GM12891 (cell line): ENCODE data around the gene STK32B.

Experiments
- DNase-seq: peaks from one replicate; pipeline ENCODE4 v3.0.0; 2011; ENCODE audit warnings: low spot score; ENCODE audit not compliant: insufficient read length
- FAIRE-seq: peaks from 2 replicates; lab custom pipeline; 2011; peaks lifted over from hg19 to GRCh38; lab: Jason Lieb, UNC
- PAX5 ChIP-seq: IDR thresholded peaks from 2 replicates; pipeline ENCODE4 v1.6.1; 2011; ENCODE audit warnings: low read length, moderate library complexity, mild to moderate bottlenecking; ENCODE audit not compliant: insufficient read depth, severe bottlenecking
- POLR2A ChIP-seq: IDR thresholded peaks from 2 replicates; pipeline ENCODE4 v1.6.1; 2011; ENCODE audit warnings: low read depth, low read length, control low read depth
- POLR2AphosphoS5 ChIP-seq: IDR thresholded peaks from 2 replicates; pipeline ENCODE4 v1.6.1; 2011; ENCODE audit warnings: low read depth, low read length, control low read depth
- POU2F2 ChIP-seq: IDR thresholded peaks from 2 replicates; pipeline ENCODE4 v1.6.1; 2011; ENCODE audit warnings: low read depth, mild to moderate bottlenecking, control low read depth, low read length, moderate library complexity
- SPI1 ChIP-seq: IDR thresholded peaks from 2 replicates; pipeline ENCODE4 v1.6.1; 2011; ENCODE audit warnings: low read depth, low read length, control low read depth
- TAF1 ChIP-seq: IDR thresholded peaks from 2 replicates; pipeline ENCODE4 v1.6.1; 2011; ENCODE audit warnings: low read depth, low read length, control low read depth

STK32B gene

GRCh38 chr4:5452156-5452555, 400.9 kb downstream of the STK32B start:
- no peak for DNase-seq
- TF ChIP-seq POLR2AphosphoS5 = no peak
- TF ChIP-seq SPI1 = no peak
- TF ChIP-seq POLR2A = no peak
- no peak for TF ChIP-seq TAF1
- TF ChIP-seq POU2F2 = no peak
- no peak for TF ChIP-seq PAX5
- FAIRE-seq = no peak

DNA sequence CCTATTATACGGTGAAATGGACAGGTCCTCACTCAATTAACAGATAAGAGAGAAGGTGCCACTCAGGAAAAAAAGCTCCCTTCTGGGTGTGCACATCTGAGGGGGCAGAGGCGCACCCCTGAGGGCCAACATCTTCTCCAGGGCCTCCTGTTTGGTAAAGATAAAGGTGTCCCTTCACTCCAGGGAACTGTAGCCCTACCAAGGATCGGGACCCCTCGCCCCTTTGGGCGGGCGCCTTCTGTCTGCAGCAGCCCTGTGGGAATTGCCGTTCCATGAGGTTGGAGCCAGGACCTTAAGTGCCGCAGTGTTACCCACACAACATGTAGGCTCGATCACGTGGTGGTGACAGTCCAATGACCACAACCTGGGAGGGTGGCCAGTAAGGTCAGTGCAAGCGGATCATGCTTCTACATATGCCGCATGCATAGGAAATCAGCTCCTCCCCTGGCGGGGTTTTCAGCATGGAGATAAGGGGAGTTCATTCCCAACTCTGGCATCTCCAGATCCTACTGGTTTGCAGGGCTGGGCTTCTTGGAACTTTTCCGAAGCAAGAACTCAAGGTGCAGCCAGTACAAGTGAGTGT, 403.8 kb downstream of the STK32B start:
- FAIRE-seq = no peak

DNA sequence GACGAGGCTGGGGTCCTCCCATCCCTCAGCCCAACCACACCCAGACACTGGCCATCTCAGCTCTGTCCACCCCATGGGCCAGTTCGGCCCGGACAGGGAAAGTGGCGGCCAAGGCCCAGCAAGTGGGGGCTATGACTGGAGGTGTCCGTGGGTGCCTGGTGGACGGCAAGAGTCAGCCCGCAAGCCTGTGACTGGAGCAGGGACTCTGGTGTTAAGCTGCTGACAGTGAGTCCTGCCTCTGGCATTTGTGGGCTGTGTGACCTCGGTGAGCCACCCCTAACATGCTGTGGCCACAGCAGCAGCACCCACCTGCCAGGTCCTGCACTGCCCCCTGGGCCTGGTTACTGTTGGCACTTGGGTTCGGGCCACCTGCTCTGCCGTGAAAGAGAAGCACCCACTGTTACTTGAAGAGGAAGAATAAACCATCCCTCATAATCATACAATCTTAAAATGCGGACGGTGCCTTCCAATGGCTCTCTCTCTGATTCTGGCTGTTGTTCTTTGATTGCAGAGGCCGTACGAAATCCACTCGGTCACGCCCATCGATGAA, 405.1 kb downstream of the STK32B start:
- no peak for FAIRE-seq
- TF ChIP-seq PAX5 (no peak), SPI1 (no peak), POLR2A (no peak), TAF1 (no peak), POLR2AphosphoS5 (no peak), POU2F2 (no peak)

More for the DNA sequence above, 403.8 kb downstream of the STK32B start:
- no peak for TF ChIP-seq POLR2A
- TF ChIP-seq POU2F2 = no peak
- TF ChIP-seq POLR2AphosphoS5 = no peak
- no peak for DNase-seq

DNA sequence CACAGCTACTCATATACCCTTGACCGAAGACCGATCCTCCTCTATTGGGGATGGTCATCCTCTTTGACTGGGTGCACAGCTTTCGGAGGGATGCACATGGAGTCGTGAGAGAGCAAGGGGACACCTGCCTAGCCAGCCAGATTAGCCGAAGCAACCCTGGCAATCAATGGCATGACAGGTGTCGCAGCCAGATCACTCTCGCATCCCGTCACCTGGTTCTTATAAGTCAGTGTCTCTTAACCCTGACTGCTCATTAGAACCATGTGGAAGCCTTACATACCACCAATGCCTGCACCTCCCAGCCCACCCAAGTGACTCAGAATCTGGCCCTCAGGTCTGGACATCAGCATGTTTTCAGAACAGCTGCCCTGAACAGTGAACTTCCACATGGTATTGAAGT, 407.4 kb downstream of the STK32B start:
- TF ChIP-seq TAF1 = no peak
- no peak for TF ChIP-seq PAX5
- TF ChIP-seq POLR2AphosphoS5 = no peak
- no peak for TF ChIP-seq POLR2A
- no peak for TF ChIP-seq SPI1
- TF ChIP-seq POU2F2 = no peak
- DNase-seq = no peak
- no peak for FAIRE-seq

More for the DNA sequence above, 405.1 kb downstream of the STK32B start:
- no peak for DNase-seq

- FAIRE-seq = no peak
- TF ChIP-seq PAX5 (no peak), POU2F2 (no peak), POLR2A (no peak), TAF1 (no peak), POLR2AphosphoS5 (no peak)
- no peak for DNase-seq
Observed at GRCh38 chr4:5459236-5459635, 408.0 kb downstream of the STK32B start.

DNA sequence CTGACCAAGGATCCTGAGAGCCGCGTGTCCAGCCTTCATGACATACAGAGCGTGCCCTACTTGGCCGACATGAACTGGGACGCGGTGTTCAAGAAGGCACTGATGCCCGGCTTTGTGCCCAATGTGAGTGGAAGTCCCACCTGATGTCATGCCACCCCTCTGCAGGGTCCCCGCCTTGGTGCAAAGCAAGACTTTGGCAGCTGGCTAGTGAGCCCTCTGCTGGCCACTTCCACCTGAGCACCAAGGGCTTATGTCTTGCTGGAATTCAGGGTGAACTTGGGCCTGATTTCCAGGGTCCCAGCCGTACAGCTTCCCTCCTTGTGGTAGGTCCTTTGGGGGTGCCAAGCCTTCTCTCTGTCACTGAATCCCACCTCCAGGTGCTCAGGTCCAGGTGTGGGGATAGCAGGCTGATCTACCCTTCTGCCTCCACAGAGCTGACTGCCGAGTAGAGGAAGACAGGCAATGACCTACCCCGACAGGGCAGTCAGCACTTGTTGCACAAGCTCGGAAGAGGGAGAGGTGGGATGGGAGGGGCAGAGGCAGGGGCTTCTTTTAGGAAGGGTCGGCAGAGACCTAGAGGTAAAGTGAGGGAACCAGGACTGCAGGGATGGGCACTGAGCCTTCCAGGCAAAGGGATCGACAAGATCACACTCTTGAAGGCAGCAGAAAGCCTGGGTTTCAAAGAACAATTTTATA, 409.0 kb downstream of the STK32B start:
- DNase-seq (peak; percentile 25), FAIRE-seq (no peak)
- TF ChIP-seq POLR2A (no peak), POLR2AphosphoS5 (no peak), SPI1 (no peak)

- DNase-seq (no peak), FAIRE-seq (no peak)
- TF ChIP-seq POU2F2 (no peak), SPI1 (no peak), PAX5 (no peak), TAF1 (no peak), POLR2A (no peak), POLR2AphosphoS5 (no peak)
Observed at GRCh38 chr4:5461477-5461876, 410.2 kb downstream of the STK32B start.

- TF ChIP-seq SPI1 = no peak
- no peak for TF ChIP-seq POLR2AphosphoS5
- TF ChIP-seq TAF1 = no peak
- no peak for TF ChIP-seq PAX5
- TF ChIP-seq POU2F2 = no peak
- TF ChIP-seq POLR2A = no peak
- FAIRE-seq (no peak), DNase-seq (no peak)
Observed at GRCh38 chr4:5462254-5462835, 411.1 kb downstream of the STK32B start.

DNA sequence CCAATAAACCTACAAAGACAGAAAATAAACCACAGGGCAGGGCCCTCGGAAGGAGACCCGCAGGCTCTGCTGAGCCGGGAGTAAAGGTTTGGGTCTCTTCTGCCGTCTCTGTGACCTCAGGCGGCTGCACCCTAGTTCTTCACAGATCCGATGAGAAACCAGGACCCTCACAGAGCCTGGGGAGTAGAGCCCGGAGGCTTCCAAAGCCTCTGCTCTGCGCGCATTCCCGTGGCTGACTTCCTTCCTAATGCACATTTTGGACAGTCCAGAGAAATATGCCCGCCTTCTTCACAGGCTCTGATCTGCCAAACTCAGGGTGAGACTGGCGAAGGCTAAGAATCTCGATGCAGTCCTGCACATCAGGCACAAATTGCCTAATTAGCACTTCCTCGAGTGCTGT, 411.6 kb downstream of the STK32B start:
- TF ChIP-seq PAX5 = no peak
- TF ChIP-seq SPI1 = no peak
- TF ChIP-seq TAF1 = no peak
- no peak for TF ChIP-seq POU2F2
- no peak for TF ChIP-seq POLR2A
- TF ChIP-seq POLR2AphosphoS5 = no peak
- no peak for DNase-seq
- no peak for FAIRE-seq

DNA sequence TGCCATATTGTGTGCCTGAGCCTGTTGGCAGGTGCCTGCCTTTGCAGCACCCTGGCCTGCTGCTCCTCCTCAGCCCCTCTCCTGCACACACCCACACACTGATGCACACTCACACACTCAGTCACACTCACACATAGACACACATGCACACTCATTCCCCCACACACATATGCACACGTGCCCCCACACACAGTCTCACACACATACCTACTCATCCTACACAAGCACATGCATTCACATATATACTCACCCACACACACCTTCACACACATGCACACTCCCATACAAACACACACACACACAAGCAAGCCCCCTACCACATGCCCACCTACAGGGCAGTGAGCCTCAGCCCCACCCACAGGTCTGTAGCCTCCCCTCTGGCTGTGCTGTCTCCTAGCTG, 412.1 kb downstream of the STK32B start:
- FAIRE-seq (no peak), DNase-seq (no peak)
- TF ChIP-seq SPI1 (no peak), POU2F2 (no peak), PAX5 (no peak), POLR2AphosphoS5 (no peak), POLR2A (no peak), TAF1 (no peak)
